ENCODE data around the gene KIF26B.

GRCh38 chr1:245201201-245201600 is 46.4 kb downstream of the KIF26B start:
- TF ChIP-seq EZH2 (IDR thresholded peaks at IDR 0.05; ENCODE audit: insufficient read depth, poor library complexity, severe bottlenecking), result no peak
- TF ChIP-seq EZH2phosphoT487 (IDR thresholded peaks at IDR 0.05; ENCODE audit: insufficient read depth, low read depth), result no peak

Measured in GM23248 (cell line).